Measurements from ENCODE around the gene PEX5L. TPM values are rescaled to one million over a fixed set of nuclear protein-coding genes. Genes with fewer than 3 reads are reported as not detected.
A peak's percentile ranks its signal among the peaks of the same experiment; 100 is the strongest.

Gene PEX5L
- total and polyA plus RNA-seq, 10 of the 15 experiments (the other 5 are each of a cell fraction or from before 2014, with no cell fraction given), result 0.11 to 17.0 (median 0.50) TPM

DNA sequence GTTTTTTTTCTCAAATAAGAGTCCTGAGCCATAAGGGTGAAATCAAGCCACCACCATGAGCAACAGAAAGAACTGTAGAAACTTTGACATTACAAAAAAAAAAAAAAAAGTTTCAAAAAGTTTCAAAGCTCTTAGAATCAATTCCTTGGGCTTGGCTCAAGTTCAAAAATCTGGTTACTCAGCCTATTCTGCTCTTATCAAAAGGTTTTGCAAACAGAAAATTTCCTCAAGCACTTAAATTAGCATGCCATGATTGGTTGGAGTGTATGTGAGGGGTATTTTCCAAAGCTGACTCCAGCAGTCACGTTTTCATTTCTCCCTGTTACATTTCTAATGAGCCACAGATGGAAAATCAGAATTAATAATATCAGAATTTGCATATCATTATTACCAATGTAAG lies 12.1 kb upstream of the PEX5L start:
- FAIRE-seq (peak; percentile 59), DNase-seq (ENCODE audit: low read depth, low spot score) (no peak), ATAC-seq (no peak)
- ChIA-PET SMC1A (ENCODE audit: uncharacterized antibody, unreplicated experiment) (interaction anchor here (0.6 to 2.1 kb wide), 6 partner anchors 9 to 256 kb away, joined by 3 to 7 read pairs (median 4); no protein-coding TSS in a partner anchor), RAD21 (ENCODE audit: unreplicated experiment) (no interaction called here), POLR2A (no interaction called here), CTCF (interaction anchor here (0.8 kb wide), 1 partner anchor 119 kb away, joined by 3 read pairs; no protein-coding TSS in a partner anchor)
- Histone ChIP-seq H3K4me3 (no peak overlapping the region), H3K79me2 (ENCODE audit: control insufficient read depth, insufficient read depth, low read length) (no peaks in the 10 kb centered on the region), H3K27ac (ENCODE audit: control insufficient read depth, insufficient read depth) (no peak overlapping the region), H3K4me1 (ENCODE audit: control insufficient read depth, insufficient read depth, low read length) (peaks cover 4% of the 10 kb centered on the region; the same call in 1 of the 2 replicates), H3K36me3 (ENCODE audit: control insufficient read depth in 2 of 2, insufficient read depth in 2 of 2, low read length in 1 of 2) (no peaks in the 10 kb centered on the region), H3K9ac (ENCODE audit: control insufficient read depth, insufficient read depth, low read length) (no peak overlapping the region), H3K9me3 (replicated peaks; ENCODE audit: control insufficient read depth, insufficient read depth, low read length) (no peaks in the 10 kb centered on the region), H3K27me3 (replicated peaks in 1 of 2; ENCODE audit: control insufficient read depth in 2 of 2, insufficient read depth in 2 of 2, low read length in 1 of 2) (no peaks in the 10 kb centered on the region), H2AFZ (ENCODE audit: control insufficient read depth, low read depth, low read length) (no peak overlapping the region), H4K20me1 (ENCODE audit: control insufficient read depth, insufficient read depth) (no peaks in the 10 kb centered on the region), H3K4me2 (ENCODE audit: control insufficient read depth, insufficient read depth) (no peak overlapping the region)
- BruUV-seq (replicated peaks), result no TSS peak
- 0% methylated on average over 1 of the region's 1 CpG for WGBS (ENCODE audit: insufficient coverage, insufficient replicate concordance, low lambda C conversion rate, missing lambda C conversion rate)
- no peak for TF ChIP-seq TBL1XR1 (IDR thresholded peaks at IDR 0.05; ENCODE audit: low read depth, low read length)
- no peak for TF ChIP-seq EGR1 (IDR thresholded peaks at IDR 0.05; ENCODE audit: borderline replicate concordance in 1 of 2, low read depth in 2 of 2, low read length in 2 of 2)
- TF ChIP-seq, protein P1, sequence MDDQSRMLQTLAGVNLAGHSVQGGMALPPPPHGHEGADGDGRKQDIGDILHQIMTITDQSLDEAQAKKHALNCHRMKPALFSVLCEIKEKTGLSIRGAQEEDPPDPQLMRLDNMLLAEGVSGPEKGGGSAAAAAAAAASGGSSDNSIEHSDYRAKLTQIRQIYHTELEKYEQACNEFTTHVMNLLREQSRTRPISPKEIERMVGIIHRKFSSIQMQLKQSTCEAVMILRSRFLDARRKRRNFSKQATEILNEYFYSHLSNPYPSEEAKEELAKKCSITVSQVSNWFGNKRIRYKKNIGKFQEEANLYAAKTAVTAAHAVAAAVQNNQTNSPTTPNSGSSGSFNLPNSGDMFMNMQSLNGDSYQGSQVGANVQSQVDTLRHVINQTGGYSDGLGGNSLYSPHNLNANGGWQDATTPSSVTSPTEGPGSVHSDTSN (IDR thresholded peaks at IDR 0.05; ENCODE audit: insufficient replicate concordance, low read depth, low read length), result no peak
- TF ChIP-seq SP1 (IDR thresholded peaks at IDR 0.05; ENCODE audit: low read depth, low read length), result no peak
- TF ChIP-seq, protein P2, sequence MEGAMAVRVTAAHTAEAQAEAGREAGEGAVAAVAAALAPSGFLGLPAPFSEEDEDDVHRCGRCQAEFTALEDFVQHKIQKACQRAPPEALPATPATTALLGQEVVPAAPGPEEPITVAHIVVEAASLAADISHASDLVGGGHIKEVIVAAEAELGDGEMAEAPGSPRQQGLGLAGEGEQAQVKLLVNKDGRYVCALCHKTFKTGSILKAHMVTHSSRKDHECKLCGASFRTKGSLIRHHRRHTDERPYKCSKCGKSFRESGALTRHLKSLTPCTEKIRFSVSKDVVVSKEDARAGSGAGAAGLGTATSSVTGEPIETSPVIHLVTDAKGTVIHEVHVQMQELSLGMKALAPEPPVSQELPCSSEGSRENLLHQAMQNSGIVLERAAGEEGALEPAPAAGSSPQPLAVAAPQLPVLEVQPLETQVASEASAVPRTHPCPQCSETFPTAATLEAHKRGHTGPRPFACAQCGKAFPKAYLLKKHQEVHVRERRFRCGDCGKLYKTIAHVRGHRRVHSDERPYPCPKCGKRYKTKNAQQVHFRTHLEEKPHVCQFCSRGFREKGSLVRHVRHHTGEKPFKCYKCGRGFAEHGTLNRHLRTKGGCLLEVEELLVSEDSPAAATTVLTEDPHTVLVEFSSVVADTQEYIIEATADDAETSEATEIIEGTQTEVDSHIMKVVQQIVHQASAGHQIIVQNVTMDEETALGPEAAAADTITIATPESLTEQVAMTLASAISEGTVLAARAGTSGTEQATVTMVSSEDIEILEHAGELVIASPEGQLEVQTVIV (IDR thresholded peaks at IDR 0.05; ENCODE audit: borderline replicate concordance, partially characterized antibody), result no peak
- no peak for TF ChIP-seq SMAD5 (IDR thresholded peaks at IDR 0.05; ENCODE audit: low read depth)
- no peak for TF ChIP-seq SRF (IDR thresholded peaks at IDR 0.05; ENCODE audit: low read depth in 2 of 2, low read length in 2 of 2)
- TF ChIP-seq TCF12 (IDR thresholded peaks at IDR 0.05; ENCODE audit: low read depth, low read length), result no peak
- no peak for TF ChIP-seq POLR2A (IDR thresholded peaks at IDR 0.05; ENCODE audit: low read depth, low read length)
- TF ChIP-seq JUNB (IDR thresholded peaks at IDR 0.05), result no peak
- TF ChIP-seq BHLHE40 (IDR thresholded peaks at IDR 0.05; ENCODE audit: borderline replicate concordance in 1 of 2, low read depth in 2 of 2, low read length in 1 of 2), result no peak
- TF ChIP-seq RAD51 (IDR thresholded peaks at IDR 0.05), result no peak
- no peak for TF ChIP-seq ZNF274 (IDR thresholded peaks at IDR 0.05; ENCODE audit: insufficient read depth, insufficient read length)
- TF ChIP-seq, protein P3, sequence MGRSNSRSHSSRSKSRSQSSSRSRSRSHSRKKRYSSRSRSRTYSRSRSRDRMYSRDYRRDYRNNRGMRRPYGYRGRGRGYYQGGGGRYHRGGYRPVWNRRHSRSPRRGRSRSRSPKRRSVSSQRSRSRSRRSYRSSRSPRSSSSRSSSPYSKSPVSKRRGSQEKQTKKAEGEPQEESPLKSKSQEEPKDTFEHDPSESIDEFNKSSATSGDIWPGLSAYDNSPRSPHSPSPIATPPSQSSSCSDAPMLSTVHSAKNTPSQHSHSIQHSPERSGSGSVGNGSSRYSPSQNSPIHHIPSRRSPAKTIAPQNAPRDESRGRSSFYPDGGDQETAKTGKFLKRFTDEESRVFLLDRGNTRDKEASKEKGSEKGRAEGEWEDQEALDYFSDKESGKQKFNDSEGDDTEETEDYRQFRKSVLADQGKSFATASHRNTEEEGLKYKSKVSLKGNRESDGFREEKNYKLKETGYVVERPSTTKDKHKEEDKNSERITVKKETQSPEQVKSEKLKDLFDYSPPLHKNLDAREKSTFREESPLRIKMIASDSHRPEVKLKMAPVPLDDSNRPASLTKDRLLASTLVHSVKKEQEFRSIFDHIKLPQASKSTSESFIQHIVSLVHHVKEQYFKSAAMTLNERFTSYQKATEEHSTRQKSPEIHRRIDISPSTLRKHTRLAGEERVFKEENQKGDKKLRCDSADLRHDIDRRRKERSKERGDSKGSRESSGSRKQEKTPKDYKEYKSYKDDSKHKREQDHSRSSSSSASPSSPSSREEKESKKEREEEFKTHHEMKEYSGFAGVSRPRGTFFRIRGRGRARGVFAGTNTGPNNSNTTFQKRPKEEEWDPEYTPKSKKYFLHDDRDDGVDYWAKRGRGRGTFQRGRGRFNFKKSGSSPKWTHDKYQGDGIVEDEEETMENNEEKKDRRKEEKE (IDR thresholded peaks at IDR 0.05), result no peak
- no peak for TF ChIP-seq ZBED1 (IDR thresholded peaks at IDR 0.05; ENCODE audit: borderline replicate concordance)
- TF ChIP-seq, protein P4, sequence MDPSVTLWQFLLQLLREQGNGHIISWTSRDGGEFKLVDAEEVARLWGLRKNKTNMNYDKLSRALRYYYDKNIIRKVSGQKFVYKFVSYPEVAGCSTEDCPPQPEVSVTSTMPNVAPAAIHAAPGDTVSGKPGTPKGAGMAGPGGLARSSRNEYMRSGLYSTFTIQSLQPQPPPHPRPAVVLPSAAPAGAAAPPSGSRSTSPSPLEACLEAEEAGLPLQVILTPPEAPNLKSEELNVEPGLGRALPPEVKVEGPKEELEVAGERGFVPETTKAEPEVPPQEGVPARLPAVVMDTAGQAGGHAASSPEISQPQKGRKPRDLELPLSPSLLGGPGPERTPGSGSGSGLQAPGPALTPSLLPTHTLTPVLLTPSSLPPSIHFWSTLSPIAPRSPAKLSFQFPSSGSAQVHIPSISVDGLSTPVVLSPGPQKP (IDR thresholded peaks at IDR 0.05; ENCODE audit: low read depth, low read length), result no peak
- intact Hi-C loops (cut with micrococcal nuclease; ENCODE audit: unreplicated experiment) (no loop called here), in situ Hi-C loops (cut with MboI) (no loop called here)
